CD14-positive monocyte (primary cell): ENCODE measurements around the gene KAZN. TPM values are rescaled to one million over a fixed set of nuclear protein-coding genes. Genes with fewer than 3 reads are reported as not detected.

Experiments
- DNase-seq, 3 donors: peaks; one replicate each; pipeline ENCODE4 v3.0.0-alpha.2; 2011 to 2022
- H2AFZ ChIP-seq: 2 replicates; pipeline ENCODE4 v1.6.0; 2012; ENCODE audit warnings: mild to moderate bottlenecking, low read depth, low read length, inconsistent platforms; ENCODE audit not compliant: insufficient read depth, poor library complexity, severe bottlenecking
- H3K27ac ChIP-seq, 2 donors: 1 replicate in 1 of 2; 2 replicates in 1 of 2; pipeline ENCODE4 v1.5.1; 2012 to 2013; ENCODE audit warnings: low read length in 2 of 2, control low read depth in 1 of 2, inconsistent platforms in 1 of 2, low read depth in 1 of 2, mild to moderate bottlenecking in 1 of 2
- H3K27me3 ChIP-seq, 2 donors: one replicate each; pipeline versions ENCODE4 v1.6.0 to v1.6.1; 2011 to 2013; ENCODE audit warnings: low read length in 2 of 2; ENCODE audit not compliant: control insufficient read depth in 2 of 2, insufficient read depth in 2 of 2
- H3K36me3 ChIP-seq, 2 donors: replicated peaks in 1 of 2; 1 replicate in 1 of 2; 2 replicates in 1 of 2; pipeline versions ENCODE4 v1.5.1 to v1.6.1; 2012 to 2013; ENCODE audit warnings: low read length in 2 of 2, control low read depth in 1 of 2, inconsistent platforms in 1 of 2, mild to moderate bottlenecking in 1 of 2; ENCODE audit not compliant: insufficient read depth in 2 of 2, control insufficient read depth in 1 of 2
- H3K4me1 ChIP-seq, 2 donors: 1 replicate in 1 of 2; 2 replicates in 1 of 2; pipeline versions ENCODE4 v1.5.1 to v1.6.1; 2012 to 2013; ENCODE audit warnings: low read length in 2 of 2, control low read depth in 1 of 2, inconsistent platforms in 1 of 2, mild to moderate bottlenecking in 1 of 2, moderate library complexity in 1 of 2; ENCODE audit not compliant: insufficient read depth in 2 of 2, control insufficient read depth in 1 of 2
- H3K4me2 ChIP-seq: replicated peaks from 2 replicates; pipeline ENCODE3; 2012; ENCODE audit warnings: low read length, moderate library complexity, mild to moderate bottlenecking; ENCODE audit not compliant: poor library complexity, severe bottlenecking; ENCODE audit errors: extremely low read depth
- H3K4me3 ChIP-seq, 3 experiments: fragments of 200-600 bp in 1 of 3; sonication (generic) in 1 of 3; replicated peaks in 1 of 3; 1 replicate in 2 of 3; 2 replicates in 1 of 3; pipeline ENCODE4 v1.5.1; 2011 to 2013; ENCODE audit warnings: low read length in 3 of 3, mild to moderate bottlenecking in 3 of 3, control low read depth in 2 of 3, low read depth in 2 of 3, inconsistent platforms in 1 of 3, moderate library complexity in 1 of 3
- H3K79me2 ChIP-seq: 2 replicates; pipeline ENCODE4 v1.6.0; 2012; ENCODE audit warnings: mild to moderate bottlenecking, control low read depth, inconsistent platforms, low read length, moderate library complexity; ENCODE audit not compliant: insufficient read depth
- H3K9ac ChIP-seq: 2 replicates; pipeline ENCODE4 v1.6.0; 2017; ENCODE audit warnings: low read length, mild to moderate bottlenecking; ENCODE audit not compliant: insufficient read depth, poor library complexity, severe bottlenecking
- H3K9me3 ChIP-seq, 2 donors: replicated peaks in 1 of 2; 1 replicate in 1 of 2; 2 replicates in 1 of 2; pipeline versions ENCODE4 v1.5.1 to v1.6.1; 2012 to 2013; ENCODE audit warnings: low read length in 2 of 2, control low read depth in 1 of 2; ENCODE audit not compliant: control insufficient read depth in 1 of 2, insufficient read depth in 1 of 2
- H4K20me1 ChIP-seq: 2 replicates; pipeline ENCODE4 v1.6.0; 2012; ENCODE audit warnings: mild to moderate bottlenecking, low read length, control low read depth, moderate library complexity; ENCODE audit not compliant: insufficient read depth
- H3K27ac Mint-ChIP-seq, 7 donors: one replicate each; pipeline ENCODE4 v1.8.0; 2020; ENCODE audit warnings: mild to moderate bottlenecking in 7 of 7, mixed read lengths in 7 of 7, moderate library complexity in 6 of 7, inconsistent platforms in 2 of 7
- H3K27me3 Mint-ChIP-seq, 3 donors: one replicate each; pipeline ENCODE4 v1.8.0; 2021 to 2022; ENCODE audit warnings: low read depth in 3 of 3, mild to moderate bottlenecking in 3 of 3, mixed read lengths in 3 of 3, moderate library complexity in 3 of 3, inconsistent platforms in 1 of 3
- H3K36me3 Mint-ChIP-seq, 2 donors: one replicate each; pipeline ENCODE4 v1.8.0; 2020; ENCODE audit warnings: mixed read lengths in 2 of 2, inconsistent platforms in 1 of 2, mild to moderate bottlenecking in 1 of 2
- H3K4me1 Mint-ChIP-seq: one replicate; pipeline ENCODE4 v1.8.0; 2020; ENCODE audit warnings: mild to moderate bottlenecking, mixed read lengths
- H3K4me3 Mint-ChIP-seq, 2 donors: one replicate each; pipeline ENCODE4 v1.8.0; 2020; ENCODE audit warnings: mild to moderate bottlenecking in 2 of 2, mixed read lengths in 2 of 2, moderate library complexity in 1 of 2
- H3K9me3 Mint-ChIP-seq, 7 donors: one replicate each; pipeline ENCODE4 v1.8.0; 2020 to 2022; ENCODE audit warnings: mixed read lengths in 7 of 7, mild to moderate bottlenecking in 6 of 7, moderate library complexity in 6 of 7, inconsistent platforms in 2 of 7
- CTCF ChIP-seq: fragments of 200-600 bp; IDR thresholded peaks from one replicate; pipeline ENCODE4 v1.8.0; 2022; ENCODE audit warnings: antibody characterized with exemption, mild to moderate bottlenecking
- WGBS: methylation state at CpG from one replicate; pipeline ENCODE4 v1.1.5; 2013; ENCODE audit warnings: missing lambda C conversion rate; ENCODE audit not compliant: insufficient coverage; 5-methylcytosine and 5-hydroxymethylcytosine counted together
- intact Hi-C, 2 donors: fragments of 100-400 bp; cut with micrococcal nuclease; formaldehyde crosslinking; loops; one replicate each; pipeline versions ENCODE4 v1.15.0 to v1.15.1; 2023
- polyA plus RNA-seq, 3 donors: library from polyadenylated mRNA; depleted of rRNA in 1 of 3; unstranded in 2 of 3; stranded (reverse) in 1 of 3; fragments of 300-500 nt in 2 of 3; fragments of >200 nt in 1 of 3; fragmentation: Illumina TruSeq in 2 of 3; gene quantifications; 1 replicate in 2 of 3; 2 replicates in 1 of 3; pipeline ENCODE4 v1.2.3, GENCODE V29; 2012 to 2021

KAZN gene
- polyA plus RNA-seq, 3 donors: not detected

- Histone ChIP-seq H3K27me3 (no peaks in the 10 kb centered on the region), H3K4me1 (no peaks in the 10 kb centered on the region), H3K4me3 (no peak overlapping the region), H3K4me2 (no peak overlapping the region), H3K9ac (no peak overlapping the region), H3K27ac (no peak overlapping the region), H3K9me3 (peaks cover 0 to 4% of the 10 kb centered on the region in 2 donors), H4K20me1 (no peaks in the 10 kb centered on the region), H3K79me2 (no peaks in the 10 kb centered on the region), H2AFZ (no peak overlapping the region), H3K36me3 (no peaks in the 10 kb centered on the region)
- no peak for TF ChIP-seq CTCF
- Mint-ChIP-seq H3K27me3 (peaks cover 5 to 12% (median 9%) of the 10 kb centered on the region in 3 donors), H3K4me1 (peaks cover 3% of the 10 kb centered on the region), H3K27ac (no peak overlapping the region), H3K36me3 (no peaks in the 10 kb centered on the region), H3K9me3 (peaks cover 2 to 8% (median 6%) of the 10 kb centered on the region in 7 donors), H3K4me3 (no peak overlapping the region)
- DNase-seq: no peak
- 100% methylated on average over 1 of the region's 3 CpGs for WGBS
- intact Hi-C loops: no loop called here
These were observed 532.1 kb downstream of the KAZN start for GRCh38 chr1:15130607-15131006.

GRCh38 chr1:15132965-15133364, 534.5 kb downstream of the KAZN start:
- H3K9me3 ChIP-seq: peaks cover 0 to 4% of the 10 kb centered on the region in 2 donors
- no peak overlapping the region for H3K9ac ChIP-seq
- no peak overlapping the region for H3K27ac ChIP-seq
- H3K4me3 ChIP-seq: no peak overlapping the region
- H3K79me2 ChIP-seq: no peaks in the 10 kb centered on the region
- H3K27me3 ChIP-seq: no peaks in the 10 kb centered on the region
- H3K36me3 ChIP-seq: no peaks in the 10 kb centered on the region
- Mint-ChIP-seq H3K9me3 (peaks cover 2 to 9% (median 7%) of the 10 kb centered on the region in 7 donors), H3K27me3 (peaks cover 6 to 24% (median 12%) of the 10 kb centered on the region in 3 donors), H3K4me1 (peaks cover 14% of the 10 kb centered on the region), H3K27ac (no peak overlapping the region), H3K36me3 (no peaks in the 10 kb centered on the region), H3K4me3 (no peak overlapping the region)
- TF ChIP-seq CTCF: no peak
- H3K4me2 ChIP-seq: no peak overlapping the region
- no peak overlapping the region for H2AFZ ChIP-seq
- H3K4me1 ChIP-seq: peaks cover 0 to 10% of the 10 kb centered on the region in 2 donors
- 100% methylated on average over 1 of the region's 2 CpGs for WGBS
- no peaks in the 10 kb centered on the region for H4K20me1 ChIP-seq
- intact Hi-C loops: no loop called here
- DNase-seq: no peak
